IPS-20b (cell line): ENCODE data around the gene IL20.

Source experiments
- H3K27ac ChIP-seq: one replicate; pipeline ENCODE4 v1.5.1; 2013; ENCODE audit warnings: low read length
- H3K27me3 ChIP-seq: 2 replicates; pipeline ENCODE4 v1.6.1; 2013; ENCODE audit warnings: mild to moderate bottlenecking, low read length, inconsistent platforms; ENCODE audit not compliant: insufficient read depth
- H3K36me3 ChIP-seq: 2 replicates; pipeline ENCODE4 v1.6.1; 2013; ENCODE audit warnings: low read depth, mild to moderate bottlenecking, inconsistent platforms, low read length, moderate library complexity; ENCODE audit not compliant: insufficient read depth
- H3K4me1 ChIP-seq: 2 replicates; pipeline ENCODE4 v1.6.1; 2013; ENCODE audit warnings: mild to moderate bottlenecking, control low read depth, inconsistent platforms, low read length, moderate library complexity; ENCODE audit not compliant: insufficient read depth
- H3K4me3 ChIP-seq: 2 replicates; pipeline ENCODE4 v1.5.1; 2013; ENCODE audit warnings: mild to moderate bottlenecking, low read length, inconsistent platforms
- H3K9ac ChIP-seq: 2 replicates; pipeline ENCODE4 v1.6.1; 2013; ENCODE audit warnings: low read depth, mild to moderate bottlenecking, inconsistent platforms, low read length, moderate library complexity
- H3K9me3 ChIP-seq: 2 replicates; pipeline ENCODE4 v1.6.1; 2013; ENCODE audit warnings: mild to moderate bottlenecking, low read depth, low read length, inconsistent platforms; ENCODE audit not compliant: insufficient read depth

Gene IL20

GRCh38 chr1:206864939-206865671 is at the start of gene IL20:
IL20 (plus strand) TSS chr1:206865623; CDS start chr1:206865853, 230 bp downstream.
- Histone ChIP-seq H3K4me1 (no peaks in the 10 kb centered on the region), H3K36me3 (no peaks in the 10 kb centered on the region), H3K9ac (no peak within 1 kb of the TSS), H3K4me3 (no peak within 1 kb of the TSS), H3K9me3 (no peaks in the 10 kb centered on the region), H3K27me3 (peaks cover 8% of the 10 kb centered on the region; the same call in 1 of the 2 replicates), H3K27ac (no peak within 1 kb of the TSS)

GRCh38 chr1:206816390-206817287 is 48.8 kb upstream of the IL20 start:
- Histone ChIP-seq H3K4me1 (no peaks in the 10 kb centered on the region), H3K27ac (no peak overlapping the region), H3K4me3 (no peak overlapping the region), H3K36me3 (no peaks in the 10 kb centered on the region), H3K9ac (no peak overlapping the region), H3K27me3 (no peaks in the 10 kb centered on the region), H3K9me3 (no peaks in the 10 kb centered on the region)

- Histone ChIP-seq H3K4me1 (no peaks in the 10 kb centered on the region), H3K27me3 (no peaks in the 10 kb centered on the region), H3K9ac (no peak overlapping the region), H3K9me3 (no peaks in the 10 kb centered on the region), H3K4me3 (no peak overlapping the region), H3K27ac (no peak overlapping the region), H3K36me3 (no peaks in the 10 kb centered on the region)
These were observed 43.9 kb upstream of the IL20 start for GRCh38 chr1:206821493-206821892.

GRCh38 chr1:206823727-206824126 is 41.7 kb upstream of the IL20 start:
- no peaks in the 10 kb centered on the region for H3K36me3 ChIP-seq
- H3K9ac ChIP-seq = no peak overlapping the region
- H3K9me3 ChIP-seq = no peaks in the 10 kb centered on the region
- H3K27me3 ChIP-seq = no peaks in the 10 kb centered on the region
- no peak overlapping the region for H3K27ac ChIP-seq
- no peak overlapping the region for H3K4me3 ChIP-seq
- no peaks in the 10 kb centered on the region for H3K4me1 ChIP-seq

GRCh38 chr1:206824331-206824730 is 41.1 kb upstream of the IL20 start:
- Histone ChIP-seq H3K36me3 (no peaks in the 10 kb centered on the region), H3K4me3 (no peak overlapping the region), H3K4me1 (no peaks in the 10 kb centered on the region), H3K9me3 (no peaks in the 10 kb centered on the region), H3K27me3 (no peaks in the 10 kb centered on the region), H3K27ac (no peak overlapping the region), H3K9ac (no peak overlapping the region)

GRCh38 chr1:206826394-206826793 is 39.0 kb upstream of the IL20 start:
- H3K9ac ChIP-seq = no peak overlapping the region
- no peaks in the 10 kb centered on the region for H3K36me3 ChIP-seq
- H3K27me3 ChIP-seq = no peaks in the 10 kb centered on the region
- H3K9me3 ChIP-seq = no peaks in the 10 kb centered on the region
- H3K27ac ChIP-seq = no peak overlapping the region
- H3K4me3 ChIP-seq = no peak overlapping the region
- H3K4me1 ChIP-seq = no peaks in the 10 kb centered on the region

GRCh38 chr1:206828061-206828460 is 37.4 kb upstream of the IL20 start:
- Histone ChIP-seq H3K27me3 (no peaks in the 10 kb centered on the region), H3K36me3 (no peaks in the 10 kb centered on the region), H3K4me1 (no peaks in the 10 kb centered on the region), H3K4me3 (no peak overlapping the region), H3K27ac (no peak overlapping the region), H3K9me3 (no peaks in the 10 kb centered on the region), H3K9ac (no peak overlapping the region)

GRCh38 chr1:206828765-206829164 is 36.7 kb upstream of the IL20 start:
- no peak overlapping the region for H3K27ac ChIP-seq
- H3K36me3 ChIP-seq = no peaks in the 10 kb centered on the region
- H3K4me1 ChIP-seq = no peaks in the 10 kb centered on the region
- H3K9ac ChIP-seq = no peak overlapping the region
- no peaks in the 10 kb centered on the region for H3K27me3 ChIP-seq
- no peak overlapping the region for H3K4me3 ChIP-seq
- H3K9me3 ChIP-seq = no peaks in the 10 kb centered on the region

GRCh38 chr1:206829282-206829681 is 36.1 kb upstream of the IL20 start:
- H3K27ac ChIP-seq = no peak overlapping the region
- no peaks in the 10 kb centered on the region for H3K27me3 ChIP-seq
- no peak overlapping the region for H3K4me3 ChIP-seq
- H3K36me3 ChIP-seq = no peaks in the 10 kb centered on the region
- H3K4me1 ChIP-seq = no peaks in the 10 kb centered on the region
- no peak overlapping the region for H3K9ac ChIP-seq
- H3K9me3 ChIP-seq = no peaks in the 10 kb centered on the region

- H3K36me3 ChIP-seq = no peaks in the 10 kb centered on the region
- no peaks in the 10 kb centered on the region for H3K9me3 ChIP-seq
These were observed 35.5 kb upstream of the IL20 start for GRCh38 chr1:206829875-206830274.

GRCh38 chr1:206831650-206832049 is 33.8 kb upstream of the IL20 start:
- Histone ChIP-seq H3K27ac (no peak overlapping the region), H3K9ac (no peak overlapping the region), H3K36me3 (no peaks in the 10 kb centered on the region), H3K9me3 (no peaks in the 10 kb centered on the region), H3K4me1 (peaks cover 6% of the 10 kb centered on the region; the same call in 1 of the 2 replicates), H3K4me3 (no peak overlapping the region), H3K27me3 (no peaks in the 10 kb centered on the region)

More at GRCh38 chr1:206829875-206830274, 35.5 kb upstream of the IL20 start:
- H3K4me3 ChIP-seq = no peak overlapping the region
- H3K27me3 ChIP-seq = no peaks in the 10 kb centered on the region
- peaks cover 5% of the 10 kb centered on the region; the same call in 1 of the 2 replicates for H3K4me1 ChIP-seq
- no peak overlapping the region for H3K9ac ChIP-seq
- H3K27ac ChIP-seq = no peak overlapping the region
